Activated naive CD8-positive, alpha-beta T cell (primary cell): ENCODE data around the gene CFAP251.

ENCODE experiments used
- H3K27ac Mint-ChIP-seq: one replicate; pipeline ENCODE4 v1.8.0; 2021; ENCODE audit warnings: mixed read lengths
- H3K27me3 Mint-ChIP-seq: one replicate; pipeline ENCODE4 v1.8.0; 2021; ENCODE audit warnings: mixed read lengths
- H3K36me3 Mint-ChIP-seq: one replicate; pipeline ENCODE4 v1.8.0; 2021; ENCODE audit warnings: mixed read lengths
- H3K4me1 Mint-ChIP-seq: one replicate; pipeline ENCODE4 v1.8.0; 2021; ENCODE audit warnings: low read depth, mixed read lengths
- H3K4me3 Mint-ChIP-seq: one replicate; pipeline ENCODE4 v1.8.0; 2021; ENCODE audit warnings: mild to moderate bottlenecking, mixed read lengths
- H3K9me3 Mint-ChIP-seq: one replicate; pipeline ENCODE4 v1.8.0; 2021; ENCODE audit warnings: low read depth, mixed read lengths

CFAP251 gene

DNA sequence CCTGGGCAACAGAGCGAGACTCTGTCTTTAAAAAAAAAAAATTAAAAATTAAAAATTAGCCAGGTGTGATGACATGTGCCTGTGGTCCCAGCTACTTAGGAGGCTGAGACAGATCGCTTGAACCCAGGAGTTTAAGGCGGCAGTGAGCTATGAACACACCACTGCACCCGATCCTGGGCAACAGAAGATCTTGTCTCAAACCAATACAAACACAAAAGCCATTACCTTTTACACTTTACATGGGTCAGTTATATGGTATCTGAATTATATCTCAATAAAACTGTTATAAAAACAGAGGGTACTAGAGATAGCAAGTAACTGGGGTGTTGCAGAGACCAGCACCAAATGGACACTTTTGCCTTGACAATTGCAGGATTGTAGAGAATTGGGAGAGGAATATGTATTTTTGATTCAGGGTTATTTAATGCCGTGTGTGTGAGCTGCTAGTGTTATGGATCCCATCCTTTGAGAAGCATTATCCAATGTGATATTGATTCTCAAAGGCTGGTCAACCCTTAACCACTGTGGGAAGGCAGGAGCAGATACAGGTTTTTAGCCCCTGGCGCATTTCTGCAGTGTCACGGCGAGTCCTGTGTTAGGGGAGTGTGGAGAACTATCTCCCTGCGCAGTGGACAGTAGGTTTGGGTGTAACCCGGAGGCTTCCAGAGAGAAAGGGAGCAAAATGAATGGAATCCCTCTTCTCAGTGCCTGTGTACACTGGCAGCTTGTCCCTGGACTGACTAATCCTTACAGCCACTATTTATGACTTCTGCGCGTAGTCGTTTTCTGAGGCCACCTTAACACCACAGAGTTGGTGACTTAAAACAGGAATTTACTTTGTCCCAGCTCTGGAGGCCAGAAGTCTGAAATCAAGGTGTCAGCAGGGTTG lies 25.5 kb upstream of the CFAP251 start:
- Mint-ChIP-seq H3K36me3 (peaks cover 4% of the 10 kb centered on the region), H3K4me3 (no peak overlapping the region), H3K27ac (no peak overlapping the region), H3K4me1 (peaks cover 49% of the 10 kb centered on the region), H3K27me3 (no peaks in the 10 kb centered on the region), H3K9me3 (no peaks in the 10 kb centered on the region)

- H3K27me3 Mint-ChIP-seq, result no peaks in the 10 kb centered on the region
- no peaks in the 10 kb centered on the region for H3K9me3 Mint-ChIP-seq
- peak overlapping the region; percentile 65 for H3K4me3 Mint-ChIP-seq
- H3K4me1 Mint-ChIP-seq, result peaks cover 40% of the 10 kb centered on the region
- peak overlapping the region; percentile 84 for H3K27ac Mint-ChIP-seq
- peaks cover 4% of the 10 kb centered on the region for H3K36me3 Mint-ChIP-seq
Observed at GRCh38 chr12:121893961-121894460, 24.4 kb upstream of the CFAP251 start.

- Mint-ChIP-seq H3K4me3 (no peak overlapping the region), H3K36me3 (peaks cover 4% of the 10 kb centered on the region)
Observed at GRCh38 chr12:121894633-121895032, 23.8 kb upstream of the CFAP251 start.

DNA sequence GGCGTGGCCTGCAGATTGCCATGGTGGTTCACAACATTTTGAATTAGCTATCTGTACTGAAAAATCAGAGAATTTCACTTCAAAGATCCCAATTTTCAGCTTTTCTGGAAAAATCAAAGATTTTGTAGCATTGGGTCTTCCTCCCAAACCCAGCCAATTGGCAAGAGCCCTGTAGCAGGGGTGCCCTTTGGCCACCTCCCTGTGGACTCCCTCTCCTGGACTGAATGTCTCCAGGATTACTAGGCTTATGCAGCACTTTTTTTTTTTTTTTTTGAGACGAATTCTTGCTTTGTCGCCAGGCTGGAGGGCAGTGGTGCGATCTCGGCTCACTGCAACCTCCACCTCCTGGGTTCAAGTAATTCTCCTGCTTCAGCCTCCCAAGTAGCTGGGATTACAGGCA lies 20.1 kb upstream of the CFAP251 start:
- Mint-ChIP-seq H3K4me3 (no peak overlapping the region), H3K27ac (no peak overlapping the region), H3K36me3 (peaks cover 12% of the 10 kb centered on the region), H3K9me3 (no peaks in the 10 kb centered on the region), H3K4me1 (peaks cover 13% of the 10 kb centered on the region), H3K27me3 (no peaks in the 10 kb centered on the region)

More at GRCh38 chr12:121894633-121895032, 23.8 kb upstream of the CFAP251 start:
- no peaks in the 10 kb centered on the region for H3K27me3 Mint-ChIP-seq
- H3K27ac Mint-ChIP-seq, result peak overlapping the region; percentile 43
- H3K9me3 Mint-ChIP-seq, result no peaks in the 10 kb centered on the region
- H3K4me1 Mint-ChIP-seq, result peaks cover 34% of the 10 kb centered on the region

DNA sequence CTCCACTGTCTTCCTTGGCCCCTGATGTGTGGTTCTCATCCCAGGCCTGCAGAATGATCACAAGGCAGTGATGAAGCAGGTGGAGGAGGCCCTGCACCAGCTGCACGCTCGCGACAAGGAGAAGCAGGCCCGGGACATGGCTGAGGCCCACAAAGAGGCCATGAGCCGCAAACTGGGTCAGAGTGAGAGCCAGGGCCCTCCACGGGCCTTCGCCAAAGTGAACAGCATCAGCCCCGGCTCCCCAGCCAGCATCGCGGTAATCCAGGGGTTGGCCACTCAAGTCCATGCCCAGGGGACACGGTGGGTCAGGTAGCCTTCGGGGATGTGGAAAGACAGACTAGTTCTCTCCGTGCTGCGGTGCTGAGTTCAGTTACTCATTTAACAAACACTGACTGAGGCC lies 18.8 kb upstream of the CFAP251 start:
- Mint-ChIP-seq H3K9me3 (no peaks in the 10 kb centered on the region), H3K4me3 (no peak overlapping the region), H3K36me3 (peaks cover 10% of the 10 kb centered on the region), H3K27ac (no peak overlapping the region), H3K27me3 (no peaks in the 10 kb centered on the region), H3K4me1 (peaks cover 1% of the 10 kb centered on the region)

DNA sequence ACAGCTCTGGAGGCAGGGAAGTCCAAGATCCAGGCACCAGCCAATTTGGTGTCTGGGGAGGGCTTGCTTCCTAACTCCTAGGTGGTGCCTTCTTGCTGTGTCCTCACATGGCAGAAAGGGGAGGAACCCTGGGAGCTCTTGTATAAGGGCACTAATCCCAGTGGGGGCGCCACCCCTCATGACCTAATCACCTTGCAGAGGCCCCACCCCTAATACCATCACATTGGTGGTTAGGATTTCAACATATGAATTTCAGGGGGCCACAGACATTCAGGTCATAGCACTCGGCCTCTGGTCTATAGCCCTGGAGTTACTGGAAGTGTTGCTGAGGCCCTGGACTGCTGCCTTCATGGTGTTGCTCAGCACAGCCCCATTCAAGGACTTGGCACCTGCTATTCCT lies 15.2 kb upstream of the CFAP251 start:
- H3K4me1 Mint-ChIP-seq, result no peaks in the 10 kb centered on the region
- H3K27ac Mint-ChIP-seq, result no peak overlapping the region
- peaks cover 12% of the 10 kb centered on the region for H3K36me3 Mint-ChIP-seq
- no peak overlapping the region for H3K4me3 Mint-ChIP-seq
- no peaks in the 10 kb centered on the region for H3K27me3 Mint-ChIP-seq
- H3K9me3 Mint-ChIP-seq, result no peaks in the 10 kb centered on the region

DNA sequence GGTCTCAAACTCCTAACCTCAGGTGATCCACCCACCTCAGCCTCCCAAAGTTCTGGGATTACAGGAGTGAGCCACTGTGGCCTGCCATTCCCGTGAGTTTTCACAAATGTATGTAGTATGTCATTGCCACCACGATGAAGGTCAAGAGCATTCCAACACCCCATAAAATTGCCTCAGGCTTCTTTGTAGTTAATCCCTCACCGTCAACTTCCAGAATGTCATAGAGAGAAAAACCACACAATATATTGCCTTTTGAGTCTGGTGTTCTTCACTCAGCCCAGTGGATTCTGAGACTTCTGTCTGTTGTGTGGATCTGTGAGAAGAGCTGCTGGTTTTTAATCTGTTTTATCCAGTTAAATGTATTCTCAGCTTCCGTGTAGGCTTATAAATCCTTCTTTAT lies 12.6 kb upstream of the CFAP251 start:
- no peak overlapping the region for H3K4me3 Mint-ChIP-seq
- peaks cover 12% of the 10 kb centered on the region for H3K36me3 Mint-ChIP-seq
- H3K9me3 Mint-ChIP-seq, result no peaks in the 10 kb centered on the region
- no peaks in the 10 kb centered on the region for H3K27me3 Mint-ChIP-seq
- H3K4me1 Mint-ChIP-seq, result peaks cover 7% of the 10 kb centered on the region
- H3K27ac Mint-ChIP-seq, result no peak overlapping the region

DNA sequence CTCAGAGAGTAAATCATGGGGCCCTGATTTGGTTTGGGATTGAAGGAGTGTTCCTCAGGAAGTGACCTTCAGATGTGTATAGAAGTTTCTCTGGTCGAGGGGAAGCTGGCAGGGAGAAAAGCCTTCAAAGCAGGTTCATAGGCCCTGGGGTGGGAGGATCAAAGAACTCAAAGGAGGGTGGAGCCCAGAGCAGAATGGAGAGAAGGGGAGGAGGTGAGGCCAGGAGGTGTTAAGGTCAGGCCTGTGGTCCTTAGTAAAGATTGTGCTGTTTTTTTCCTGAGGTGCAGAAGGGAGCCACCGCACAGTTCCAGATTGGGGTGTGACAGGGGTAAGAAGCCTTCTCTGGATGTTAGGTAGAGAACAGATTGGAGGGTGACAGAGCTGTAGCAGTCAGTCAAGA lies 9.7 kb upstream of the CFAP251 start:
- Mint-ChIP-seq H3K4me1 (peaks cover 11% of the 10 kb centered on the region), H3K27ac (peak overlapping the region; percentile 65), H3K9me3 (no peaks in the 10 kb centered on the region), H3K36me3 (peaks cover 7% of the 10 kb centered on the region), H3K27me3 (no peaks in the 10 kb centered on the region), H3K4me3 (no peak overlapping the region)

DNA sequence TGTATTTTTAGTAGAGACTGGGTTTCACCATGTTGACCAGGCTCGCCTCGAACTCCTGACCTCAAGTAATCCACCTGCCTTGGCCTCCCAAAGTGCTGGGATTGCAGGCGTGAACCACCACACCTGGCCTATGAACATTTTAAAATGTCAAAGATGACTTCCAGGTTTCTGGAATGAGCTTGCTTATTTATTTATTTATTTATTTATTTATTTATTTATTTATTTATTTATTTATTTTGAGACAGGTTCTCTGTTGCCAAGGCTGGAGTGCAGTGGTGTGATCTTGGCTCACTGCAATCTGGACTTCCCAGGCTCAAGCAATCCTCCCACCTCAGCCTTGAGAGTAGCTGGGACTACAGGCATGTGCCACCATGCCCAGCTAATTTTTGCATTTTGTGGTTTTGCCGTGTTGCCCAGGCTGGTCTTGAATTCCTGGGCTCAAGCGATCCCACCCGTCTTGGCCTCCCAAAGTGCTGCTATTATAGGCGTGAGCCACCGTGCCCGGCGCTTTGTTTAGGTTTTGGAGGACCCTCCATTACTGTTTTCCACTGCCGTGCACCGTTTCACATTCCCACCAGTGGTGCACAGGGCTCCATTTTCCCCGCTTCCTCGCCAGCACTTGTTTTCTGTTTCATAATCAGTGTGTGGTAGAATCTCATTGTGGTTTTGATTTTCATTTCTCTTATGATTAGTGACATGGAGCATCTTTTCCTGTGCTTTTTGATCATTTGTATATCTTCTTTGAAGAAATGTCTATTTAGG lies 6.4 kb upstream of the CFAP251 start:
- H3K36me3 Mint-ChIP-seq, result peaks cover 3% of the 10 kb centered on the region
- peaks cover 11% of the 10 kb centered on the region for H3K4me1 Mint-ChIP-seq
- no peak overlapping the region for H3K4me3 Mint-ChIP-seq
- no peak overlapping the region for H3K27ac Mint-ChIP-seq
- no peaks in the 10 kb centered on the region for H3K9me3 Mint-ChIP-seq
- H3K27me3 Mint-ChIP-seq, result no peaks in the 10 kb centered on the region

- Mint-ChIP-seq H3K27me3 (no peaks in the 10 kb centered on the region), H3K27ac (no peak overlapping the region), H3K4me1 (peaks cover 16% of the 10 kb centered on the region), H3K4me3 (no peak overlapping the region), H3K9me3 (no peaks in the 10 kb centered on the region), H3K36me3 (peaks cover 3% of the 10 kb centered on the region)
Observed at GRCh38 chr12:121915841-121916321, 2.5 kb upstream of the CFAP251 start.

GRCh38 chr12:121916719-121917118 lies 1.7 kb upstream of the CFAP251 start:
- H3K4me3 Mint-ChIP-seq, result no peak overlapping the region
- H3K27me3 Mint-ChIP-seq, result no peaks in the 10 kb centered on the region
- H3K4me1 Mint-ChIP-seq, result peaks cover 16% of the 10 kb centered on the region
- no peaks in the 10 kb centered on the region for H3K9me3 Mint-ChIP-seq
- H3K27ac Mint-ChIP-seq, result peak overlapping the region; percentile 92
- H3K36me3 Mint-ChIP-seq, result peaks cover 3% of the 10 kb centered on the region

DNA sequence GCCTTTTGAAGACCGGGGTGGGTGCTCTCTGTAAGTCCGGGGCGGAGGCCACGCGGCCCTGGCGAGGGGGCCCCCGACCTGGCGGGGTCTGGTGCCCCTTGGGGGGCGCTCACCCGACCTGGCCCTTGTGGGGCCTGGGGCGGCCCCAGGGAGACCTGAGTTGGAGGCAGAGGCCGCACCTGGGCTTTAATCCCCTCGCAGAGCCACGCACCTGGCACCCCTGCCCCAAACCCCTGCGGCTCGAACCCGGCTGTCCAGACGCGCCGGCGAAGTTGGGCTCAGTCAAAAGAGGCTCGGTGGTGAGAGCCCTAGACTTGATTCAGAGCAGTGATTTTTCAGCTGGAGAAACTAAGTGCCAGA lies 267 bp downstream of the CFAP251 start:
- Mint-ChIP-seq H3K27me3 (no peaks in the 10 kb centered on the region), H3K4me3 (peak overlapping the region; percentile 87), H3K4me1 (peaks cover 12% of the 10 kb centered on the region), H3K9me3 (no peaks in the 10 kb centered on the region), H3K27ac (no peak overlapping the region), H3K36me3 (no peaks in the 10 kb centered on the region)

- Mint-ChIP-seq H3K27ac (no peak overlapping the region), H3K36me3 (no peaks in the 10 kb centered on the region), H3K27me3 (no peaks in the 10 kb centered on the region), H3K4me3 (no peak overlapping the region), H3K9me3 (no peaks in the 10 kb centered on the region), H3K4me1 (peaks cover 12% of the 10 kb centered on the region)
Observed at GRCh38 chr12:121921066-121921465, 2.7 kb downstream of the CFAP251 start.

- Mint-ChIP-seq H3K27ac (no peak overlapping the region), H3K4me3 (no peak overlapping the region), H3K27me3 (no peaks in the 10 kb centered on the region), H3K4me1 (no peaks in the 10 kb centered on the region), H3K9me3 (no peaks in the 10 kb centered on the region), H3K36me3 (no peaks in the 10 kb centered on the region)
Observed at GRCh38 chr12:121925358-121925695, 6.9 kb downstream of the CFAP251 start.
